ENCODE results near the gene NEK9.
"Not testable (repeated sequence)": the region's sequence is repeated elsewhere in the genome, so short reads cannot be mapped to it uniquely, and the experiment has no call there.

NEK9 gene

DNA sequence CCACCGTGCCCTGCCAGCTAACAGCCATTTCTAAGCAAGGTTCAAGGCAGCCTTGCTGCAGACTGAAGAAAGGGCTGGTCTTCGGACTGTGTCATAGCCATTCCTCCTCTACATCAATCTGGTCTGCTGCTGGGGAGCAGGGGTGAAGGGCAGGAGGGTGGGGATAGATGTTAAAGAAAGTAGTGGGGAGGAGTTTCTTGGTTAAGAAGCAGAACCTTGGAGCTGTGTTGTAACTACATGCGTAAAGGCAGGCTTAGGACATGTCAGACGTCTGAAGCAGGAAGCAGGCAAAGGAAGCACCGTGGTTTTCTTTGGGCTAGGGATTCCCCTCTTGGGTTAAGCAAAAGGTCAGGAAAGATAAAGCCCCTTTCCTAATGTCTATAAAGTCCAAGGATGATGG, 18.1 kb upstream of the NEK9 start:
- DNase-seq (ENCODE audit: low spot score), result no peak

DNA sequence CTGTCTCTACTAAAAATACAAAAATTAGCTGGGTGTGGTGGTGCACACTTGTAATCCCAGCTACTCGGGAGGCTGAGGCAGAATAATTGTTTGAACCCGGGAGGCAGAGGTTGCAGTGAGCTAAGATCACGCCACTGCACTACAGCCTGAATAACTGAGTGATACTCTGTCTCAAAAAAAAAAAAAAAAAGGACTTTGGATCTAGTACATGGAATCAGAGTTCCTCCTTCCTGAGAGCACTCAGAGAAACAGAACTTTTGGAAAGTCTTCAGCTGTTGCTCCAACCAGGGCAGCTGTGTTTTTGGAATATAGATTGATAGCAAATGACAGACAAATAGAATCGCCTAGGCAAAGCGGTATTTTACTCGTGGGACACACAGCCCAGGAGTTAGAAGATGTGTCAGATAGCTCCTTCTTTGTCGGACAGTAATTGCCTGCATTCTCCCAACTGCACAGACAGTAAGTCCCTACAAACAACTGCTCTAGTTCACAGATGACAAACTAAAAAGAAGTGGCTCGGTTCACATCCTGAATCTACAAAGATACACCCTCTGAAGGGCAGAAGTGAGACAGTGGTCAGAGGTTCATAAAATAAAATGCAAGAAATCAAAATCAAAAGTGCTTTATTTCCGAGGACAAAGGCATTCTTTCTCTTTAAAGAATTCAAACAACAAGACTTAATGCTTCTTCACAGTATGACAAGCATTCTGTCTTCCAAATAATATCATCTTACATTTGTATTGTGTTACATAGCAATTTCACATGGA, 17.1 kb upstream of the NEK9 start:
- DNase-seq (ENCODE audit: low spot score), result no peak

DNA sequence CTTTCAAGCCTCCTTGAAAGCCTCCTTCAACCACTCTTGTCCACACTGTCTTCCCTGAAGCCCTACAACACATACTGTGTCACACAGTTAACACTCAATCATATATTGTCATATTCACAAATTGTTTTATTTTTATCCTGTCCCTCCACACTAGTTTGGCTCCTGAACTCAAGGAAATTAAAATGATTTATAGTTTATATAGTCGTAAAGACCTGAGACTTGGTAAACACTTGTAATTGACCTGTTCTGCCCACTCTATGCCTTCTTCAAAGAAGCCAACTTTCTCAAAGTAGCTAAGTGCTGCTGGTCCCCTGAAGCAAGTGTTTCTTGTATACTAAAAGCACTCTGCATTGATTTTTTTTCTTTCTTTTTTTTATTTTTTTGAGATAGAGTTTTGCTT, 15.6 kb upstream of the NEK9 start:
- DNase-seq (ENCODE audit: low spot score), result no peak

DNA sequence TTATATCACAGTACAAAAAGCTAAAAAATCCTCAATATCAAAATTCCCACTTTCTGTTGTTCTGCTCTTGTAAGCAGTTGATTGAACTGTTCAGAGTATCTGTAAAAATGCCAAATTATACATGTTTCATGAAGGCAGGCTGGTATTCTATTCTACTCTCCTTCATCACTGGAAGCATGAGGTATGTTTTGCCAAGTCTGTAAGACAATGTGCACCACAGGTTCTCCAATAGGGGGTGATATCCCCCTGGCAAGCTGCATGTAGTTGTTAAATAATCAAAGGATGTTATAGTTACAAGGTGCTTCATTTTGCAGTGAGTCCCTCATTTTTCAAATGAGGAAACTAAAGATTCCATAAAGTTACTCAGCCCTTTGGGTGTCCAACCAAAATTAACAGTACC, 15.1 kb upstream of the NEK9 start:
- DNase-seq (ENCODE audit: low spot score), result no peak

DNA sequence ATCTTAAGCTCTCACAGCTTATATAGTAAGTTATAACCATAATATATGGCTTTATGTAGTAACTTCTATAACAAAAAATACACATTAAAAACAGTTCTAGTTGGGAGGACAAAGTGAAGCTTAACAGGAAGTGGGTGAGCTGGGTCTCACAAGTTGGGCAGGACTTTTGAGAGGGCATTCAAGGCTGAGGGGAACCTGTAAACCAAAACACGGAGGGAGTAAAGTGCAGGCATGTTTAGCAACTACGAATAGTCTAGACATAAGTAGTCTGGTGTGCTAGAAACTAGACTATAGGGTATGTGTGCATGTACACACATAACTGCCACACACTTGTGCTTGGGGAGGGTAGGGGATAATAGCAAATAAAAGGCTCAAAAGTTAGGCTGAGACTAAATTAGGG, 14.2 kb upstream of the NEK9 start:
- DNase-seq (ENCODE audit: low spot score), result no peak

DNA sequence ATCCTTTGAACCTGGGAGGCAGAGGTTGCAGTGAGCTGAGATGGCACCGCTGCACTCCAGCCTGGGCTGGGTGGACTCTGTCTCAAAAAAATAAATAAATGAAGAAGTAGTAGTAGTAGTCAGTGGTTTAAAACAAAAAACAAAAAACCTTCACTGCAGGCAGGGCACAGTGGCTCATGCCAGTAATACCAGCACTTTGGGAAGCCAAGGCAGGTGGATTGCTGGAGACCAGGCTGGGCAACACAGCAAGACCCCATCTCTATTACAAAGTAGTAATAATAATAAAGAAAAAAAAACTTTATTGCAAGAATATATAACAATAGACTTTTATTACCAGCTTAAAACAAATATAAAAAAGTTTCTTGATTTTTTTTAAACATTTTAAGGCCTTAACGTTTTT, 13.8 kb upstream of the NEK9 start:
- DNase-seq (ENCODE audit: low spot score), result no peak

DNA sequence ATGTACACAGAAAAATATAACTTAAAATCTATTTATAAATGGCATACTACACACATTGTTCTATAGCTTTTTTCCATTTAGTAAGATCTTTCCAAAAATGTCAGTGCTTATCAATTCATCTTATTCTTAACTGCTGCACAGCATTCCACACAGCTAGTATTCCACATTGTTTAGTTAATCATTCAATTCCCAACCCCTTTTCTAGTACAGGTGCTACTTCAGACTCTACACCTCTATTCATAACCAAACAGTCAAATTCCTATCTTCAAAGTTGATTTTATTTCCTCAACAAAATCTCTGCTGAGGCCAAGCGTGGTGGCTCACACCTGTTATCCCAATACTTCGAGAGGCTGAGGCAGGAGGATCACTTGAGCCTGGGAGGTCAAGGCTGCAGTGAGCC, 12.3 kb upstream of the NEK9 start:
- no peak for DNase-seq (ENCODE audit: low spot score)

DNA sequence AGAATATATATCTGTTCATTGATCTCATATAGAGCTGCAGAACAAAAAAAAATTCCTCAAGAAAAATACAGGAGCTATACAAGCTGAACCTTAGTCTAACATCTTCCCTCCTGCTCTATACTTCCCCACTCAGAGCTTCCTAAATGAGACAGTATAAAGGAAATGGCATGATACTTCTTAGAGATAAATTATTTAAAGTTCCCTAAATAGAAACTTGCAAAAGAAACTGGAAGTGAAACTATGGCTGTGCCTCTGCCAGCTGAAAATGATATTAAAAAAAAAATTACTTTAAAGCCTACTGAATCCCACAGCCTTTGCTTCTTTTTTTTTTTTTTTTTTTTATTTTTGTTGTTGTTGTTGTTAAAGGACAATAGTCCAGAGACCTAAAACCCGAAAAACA, 11.6 kb upstream of the NEK9 start:
- no peak for DNase-seq (ENCODE audit: low spot score)

DNA sequence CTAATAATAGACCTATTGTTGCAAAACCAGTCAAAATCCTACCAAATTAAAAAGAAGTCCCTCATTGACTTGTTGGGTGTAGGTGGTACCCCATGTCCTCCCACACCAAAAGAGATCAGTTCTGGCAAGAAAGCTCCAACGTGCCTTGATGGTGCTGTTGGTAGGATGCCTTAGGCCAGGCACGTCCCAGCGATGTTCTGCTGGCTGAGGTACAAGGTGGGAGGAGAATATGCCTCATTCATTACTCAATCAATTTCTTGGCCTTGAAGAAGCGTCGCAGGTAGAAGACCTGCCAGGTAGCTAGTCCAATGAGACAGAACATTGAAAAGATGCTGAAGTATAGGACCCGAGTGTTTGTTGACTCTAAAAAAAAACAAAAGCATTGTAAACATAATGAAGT, 7.8 kb upstream of the NEK9 start:
- DNase-seq (ENCODE audit: low spot score), result no peak

DNA sequence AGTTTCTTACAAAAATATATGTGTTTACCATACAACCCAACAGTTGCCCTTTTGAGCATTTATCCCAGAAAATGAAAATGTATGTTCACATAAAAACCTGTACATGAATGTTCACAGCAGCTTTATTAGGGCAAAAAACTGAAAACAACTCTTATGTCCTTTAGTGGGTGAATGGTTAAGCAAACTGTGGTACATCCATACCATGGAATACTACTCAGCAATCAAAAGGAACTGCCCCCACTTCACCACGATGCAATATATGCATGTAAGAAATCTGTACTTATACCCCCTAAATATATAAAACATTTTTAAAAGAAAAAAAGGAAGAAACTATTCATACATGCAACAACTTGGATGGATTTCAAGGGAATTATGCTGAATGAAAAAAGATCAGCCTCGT, 6.7 kb upstream of the NEK9 start:
- DNase-seq (ENCODE audit: low spot score), result no peak

DNA sequence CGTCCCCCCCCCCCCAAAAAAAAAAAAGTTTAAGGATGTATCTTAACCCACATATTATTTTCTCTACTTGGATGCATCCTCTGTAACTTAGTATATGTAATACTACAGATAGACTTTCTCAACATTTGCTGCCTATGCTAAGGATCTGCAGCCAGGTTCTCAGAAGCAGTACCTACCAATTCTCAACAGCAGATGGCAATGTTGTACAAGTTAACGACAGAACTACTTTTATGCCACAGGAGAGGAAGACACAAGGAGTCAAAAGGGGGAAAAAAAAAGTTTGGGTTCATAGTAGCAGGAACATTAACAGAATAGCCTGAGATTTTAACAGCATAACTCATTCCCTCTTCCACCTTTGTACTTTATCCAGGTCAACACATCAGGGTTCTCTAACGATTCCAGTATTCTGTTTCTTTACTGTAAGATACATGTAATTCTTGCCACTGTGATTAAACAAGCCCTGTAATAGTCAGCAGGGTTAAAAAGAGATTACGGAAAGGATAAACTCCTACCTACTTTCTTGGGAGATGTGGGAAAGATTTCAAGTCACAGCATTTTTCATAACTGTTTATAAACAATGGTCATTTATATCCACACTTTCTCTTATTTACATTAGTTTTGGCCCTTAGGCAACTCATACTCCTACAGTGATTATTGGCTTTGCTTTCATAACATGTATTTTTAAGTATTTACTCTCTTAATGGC, 5.7 kb upstream of the NEK9 start:
- DNase-seq (ENCODE audit: low spot score), result peak; percentile 56

DNA sequence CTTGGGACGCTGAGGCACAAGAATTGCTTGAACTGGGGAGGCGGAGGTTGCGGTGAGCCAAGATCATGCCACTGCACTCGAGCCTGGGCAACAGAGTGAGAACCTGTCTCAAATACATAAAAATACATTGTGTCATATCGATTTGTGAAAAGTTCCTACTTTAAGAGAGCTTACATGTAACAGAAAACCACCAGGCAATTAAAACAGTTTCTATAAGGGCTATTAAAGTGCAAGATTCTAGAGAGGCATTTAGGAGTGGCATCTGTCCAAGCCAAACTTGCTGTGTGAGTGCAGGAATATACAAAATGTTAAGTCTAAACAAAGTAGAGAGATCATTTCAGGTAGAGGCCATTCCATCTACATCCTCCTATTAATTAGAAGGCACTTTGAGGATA, 1.7 kb upstream of the NEK9 start:
- DNase-seq (ENCODE audit: low spot score), result no peak

DNA sequence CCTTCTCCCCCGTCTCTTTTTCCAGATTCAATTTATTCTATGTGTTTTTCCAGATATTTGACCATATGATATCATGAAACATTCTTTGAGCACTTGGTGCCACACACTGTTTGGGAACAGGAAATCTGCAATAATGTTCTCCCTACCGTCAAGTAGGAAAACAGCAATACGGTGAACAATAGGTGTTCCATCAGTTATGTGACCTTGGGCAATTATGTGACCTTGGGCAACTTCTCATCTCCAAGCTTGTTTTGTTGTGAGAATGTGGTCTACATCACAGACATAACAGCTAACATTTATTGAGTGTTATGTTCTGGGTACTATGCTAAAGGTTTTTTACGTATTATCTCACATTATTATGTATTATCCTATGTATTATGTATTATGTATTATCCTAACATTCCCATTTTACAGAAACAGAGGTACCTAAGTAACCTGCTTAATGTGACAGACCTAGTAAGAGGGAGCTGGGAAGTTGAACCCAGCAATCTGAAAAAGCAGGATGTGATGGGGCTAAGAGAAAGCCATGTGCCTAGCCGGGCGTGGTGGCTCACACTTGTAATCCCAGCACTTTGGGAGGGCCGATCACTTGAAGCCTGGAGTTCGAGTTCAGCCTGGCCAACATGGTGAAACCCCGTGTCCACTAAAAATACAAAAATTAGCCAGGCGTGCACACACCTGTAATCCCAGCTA, 1.2 kb upstream of the NEK9 start:
- DNase-seq (ENCODE audit: low spot score), result no peak

DNA sequence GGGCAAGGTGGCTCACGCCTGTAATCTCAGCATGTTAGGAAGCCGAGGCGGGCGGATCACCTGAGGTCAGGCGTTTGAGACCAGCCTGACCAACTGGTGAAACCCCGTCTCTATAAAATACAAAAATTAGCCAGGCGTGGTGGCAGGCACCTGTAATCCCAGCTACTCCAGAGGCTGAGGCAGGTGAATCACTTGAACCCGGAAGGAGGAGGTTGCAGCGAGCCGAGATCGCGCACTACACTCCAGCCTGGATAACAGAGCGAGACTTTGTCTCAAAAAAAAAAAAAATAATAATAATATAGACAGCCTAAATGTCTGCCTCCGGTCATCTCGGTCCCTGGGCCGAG, 599 bp upstream of the NEK9 start:
- not testable (repeated sequence) for DNase-seq (ENCODE audit: low spot score)

DNA sequence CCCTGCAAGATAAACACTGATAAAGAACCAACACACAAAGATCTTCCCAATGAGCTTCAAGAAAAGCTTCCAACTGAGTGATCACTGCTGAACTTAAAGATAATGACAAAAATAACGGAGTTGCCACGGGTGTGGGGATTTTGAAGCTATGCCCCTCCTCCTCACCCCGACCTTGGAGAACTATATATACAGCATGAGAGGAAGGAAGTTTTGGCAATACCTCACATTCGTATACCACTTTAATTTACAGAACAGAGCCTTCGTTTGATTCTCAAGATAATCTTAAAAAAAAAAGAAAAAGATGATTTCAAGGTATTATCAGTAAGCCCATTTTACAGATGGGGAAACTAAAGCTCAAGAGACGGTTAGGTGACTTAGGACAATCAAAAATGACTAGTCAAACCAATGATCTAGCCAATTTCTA, 715 bp downstream of the NEK9 start:
- DNase-seq (ENCODE audit: low spot score), result no peak

DNA sequence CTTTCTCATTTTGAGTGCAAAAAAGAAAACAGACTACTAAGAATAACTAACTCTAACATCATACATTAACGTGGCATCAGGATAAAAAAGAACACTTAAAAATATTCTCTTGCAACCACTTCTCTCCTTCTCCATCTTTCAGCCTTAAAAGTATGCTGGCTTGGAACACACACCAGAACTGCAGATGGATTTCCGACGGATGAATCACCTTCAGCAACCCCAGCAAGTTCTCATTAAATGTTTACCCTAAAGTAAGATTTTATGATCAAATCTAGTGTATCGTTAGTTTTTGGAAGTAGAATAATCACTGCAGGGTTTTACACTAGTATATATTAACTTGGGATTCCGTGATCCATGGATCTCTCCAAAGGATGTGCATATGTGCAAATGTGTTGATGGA, 1.2 kb downstream of the NEK9 start:
- no peak for DNase-seq (ENCODE audit: low spot score)

DNA sequence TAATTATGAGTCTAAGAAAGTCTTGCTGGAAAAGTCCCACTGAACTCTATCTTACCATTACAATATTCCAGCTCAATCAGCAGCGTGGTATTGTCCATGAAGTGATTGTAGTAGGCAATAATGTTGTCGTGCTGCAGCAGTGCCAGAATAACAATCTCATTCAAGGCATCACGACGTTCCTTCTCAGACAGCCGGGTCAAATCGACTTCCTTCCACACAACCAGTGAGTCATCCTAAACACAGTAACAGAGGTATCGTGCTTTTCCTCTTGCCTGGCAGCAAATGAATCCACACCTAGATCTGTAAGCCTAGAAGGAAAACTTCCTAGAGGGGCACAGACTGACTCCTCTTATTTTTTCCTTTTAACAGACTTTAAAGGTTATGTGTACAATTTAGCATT, 2.9 kb downstream of the NEK9 start:
- no peak for DNase-seq (ENCODE audit: low spot score)

DNA sequence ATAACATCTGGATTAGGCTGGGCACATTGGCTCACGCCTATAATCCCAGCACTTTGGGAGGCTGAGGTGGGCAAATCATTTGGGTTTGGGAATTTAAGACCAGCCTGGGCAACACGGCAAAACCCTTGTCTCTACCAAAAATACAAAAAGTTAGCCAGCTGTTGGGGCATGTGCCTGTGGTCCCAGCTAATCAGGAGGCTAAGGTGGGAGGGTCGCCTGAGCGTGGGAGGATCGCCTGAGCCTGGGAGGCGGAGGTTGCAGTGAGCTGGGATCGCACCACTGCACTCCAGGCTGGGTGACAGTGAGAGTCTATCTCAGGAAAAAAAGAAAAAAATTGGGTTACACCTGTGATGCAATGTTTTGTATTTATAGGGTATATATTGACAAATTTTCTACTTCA, 5.3 kb downstream of the NEK9 start:
- DNase-seq (ENCODE audit: low spot score), result no peak

DNA sequence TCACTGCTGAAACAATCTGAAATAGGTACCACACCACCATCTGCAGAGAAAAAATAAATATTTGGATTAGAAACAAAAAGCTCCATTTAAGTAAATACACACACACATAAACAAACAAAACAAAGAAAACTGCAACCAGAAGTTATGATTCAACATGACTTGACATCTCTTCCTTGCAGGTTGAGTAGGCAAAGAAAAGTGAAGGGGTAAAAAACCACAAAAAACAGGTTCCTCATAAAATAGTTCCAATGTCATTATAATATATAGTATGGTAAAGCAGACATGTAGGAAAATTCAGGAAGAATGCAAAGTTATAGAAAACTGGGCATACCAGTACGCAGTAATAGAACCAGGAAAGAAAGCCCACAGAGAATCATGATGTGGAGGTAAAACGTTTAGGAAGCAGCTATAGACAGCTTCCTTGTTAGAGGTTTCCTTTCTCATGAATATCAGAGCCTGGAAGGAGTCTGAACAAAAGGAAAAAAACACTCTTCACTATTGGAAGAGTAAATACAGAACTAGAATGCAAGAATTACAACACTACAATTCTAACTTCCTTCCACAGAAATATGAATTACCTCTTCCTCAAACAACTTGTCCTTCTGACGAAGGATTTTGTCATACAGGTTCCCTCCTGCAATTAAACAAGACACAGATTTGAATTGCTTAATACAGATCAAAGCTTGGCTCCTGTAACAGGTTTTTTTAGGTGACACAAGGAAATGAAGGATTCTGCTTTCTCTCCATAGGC, 6.1 kb downstream of the NEK9 start:
- DNase-seq (ENCODE audit: low spot score), result no peak

DNA sequence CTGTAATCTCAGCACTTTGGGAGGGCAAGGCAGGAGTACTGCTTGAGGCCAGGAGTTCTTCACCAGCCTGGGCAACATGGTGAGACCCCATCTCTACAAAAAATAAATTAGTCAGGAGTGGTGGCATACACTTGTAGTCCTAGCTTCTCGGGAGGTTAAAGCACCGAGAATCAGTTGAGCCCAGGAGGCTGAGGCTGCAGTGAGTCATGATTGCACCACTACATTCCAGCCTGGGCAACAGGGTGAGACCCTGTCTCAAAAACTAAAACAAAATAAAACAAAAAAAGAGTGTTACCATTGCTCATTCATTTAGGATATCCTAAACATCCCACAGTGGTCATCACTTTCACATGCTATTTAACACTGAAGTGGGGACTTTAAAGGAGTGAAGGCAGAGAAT, 7.8 kb downstream of the NEK9 start:
- DNase-seq (ENCODE audit: low spot score), result no peak

DNA sequence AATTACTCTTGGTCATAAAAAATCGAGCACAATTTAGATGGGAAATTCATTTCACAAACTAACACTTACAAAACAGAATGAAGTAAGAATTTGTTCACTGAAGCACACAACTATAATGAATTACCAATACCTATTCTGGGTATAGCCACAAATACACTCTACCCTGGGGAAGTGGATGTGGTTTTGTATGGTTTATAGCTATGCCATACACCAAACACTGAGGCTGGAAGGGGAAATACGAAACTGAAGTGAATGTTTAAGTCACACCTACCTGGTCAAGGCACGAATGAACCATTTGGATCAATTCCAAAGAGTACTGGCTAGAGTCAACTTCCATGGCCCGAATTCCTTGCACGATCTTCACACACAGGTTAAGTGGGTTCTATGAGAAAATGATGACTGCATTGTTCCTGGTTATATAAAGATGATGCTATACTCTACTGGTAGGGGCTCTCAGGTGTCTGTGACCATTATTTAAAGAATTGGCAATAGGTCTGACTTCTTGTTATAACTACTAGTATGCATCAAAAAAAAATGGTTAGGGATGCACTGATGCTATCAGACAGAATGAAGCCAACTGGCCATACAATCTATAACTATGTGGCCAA, 12.8 kb downstream of the NEK9 start:
- DNase-seq (ENCODE audit: low spot score), result no peak

DNA sequence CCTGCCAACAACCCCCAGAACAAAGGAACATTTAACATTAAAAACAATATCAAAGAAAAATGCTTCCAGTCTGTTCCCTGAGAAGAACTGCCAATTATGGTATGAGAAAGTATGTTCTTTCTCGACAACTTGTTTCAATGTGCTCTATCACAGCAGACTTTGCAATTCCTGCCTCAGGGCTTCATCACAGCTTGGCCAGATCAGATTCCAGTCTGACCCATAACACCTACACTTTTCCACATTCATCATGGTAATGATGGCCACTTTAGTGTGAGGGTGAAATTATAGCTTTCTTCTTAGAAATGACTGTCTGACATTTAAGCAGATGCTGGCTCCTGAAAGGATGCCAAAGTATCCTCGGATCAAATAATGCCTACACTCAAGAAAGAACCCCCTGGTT, 17.0 kb downstream of the NEK9 start:
- no peak for DNase-seq (ENCODE audit: low spot score)
